Psoas muscle (tissue), 8 donors: ENCODE measurements around the gene IGF2BP1. TPM values are rescaled to one million over a fixed set of nuclear protein-coding genes. Genes with fewer than 3 reads are reported as not detected.

Experiments
- ATAC-seq, 4 donors: fragments of 200-7000 bp; cut with Tn5 transposase; one replicate each; pipeline ENCODE4 v1.9.1; 2020; ENCODE audit warnings: moderate library complexity in 3 of 4, mild to moderate bottlenecking in 2 of 4
- DNase-seq, 2 donors: peaks; one replicate each; pipeline ENCODE4 v3.0.0-alpha.2; 2020
- H3K27ac ChIP-seq: fragments of 200-600 bp; one replicate; pipeline ENCODE4 v1.8.0; 2022
- H3K27me3 ChIP-seq, 3 donors: fragments of 200-600 bp in 1 of 3; one replicate each; pipeline versions ENCODE4 v1.6.1 to v1.8.0; 2013 to 2022; ENCODE audit warnings: low read length in 2 of 3, mild to moderate bottlenecking in 2 of 3, moderate library complexity in 1 of 3; ENCODE audit not compliant: insufficient read depth in 3 of 3
- H3K36me3 ChIP-seq, 2 donors: fragments of 200-600 bp in 1 of 2; one replicate each; pipeline versions ENCODE4 v1.6.1 to v1.8.0; 2013 to 2022; ENCODE audit warnings: low read depth in 1 of 2, mild to moderate bottlenecking in 1 of 2, moderate library complexity in 1 of 2; ENCODE audit not compliant: insufficient read depth in 1 of 2
- H3K4me1 ChIP-seq: fragments of 200-600 bp; one replicate; pipeline ENCODE4 v1.8.0; 2022
- H3K4me3 ChIP-seq: fragments of 200-600 bp; one replicate; pipeline ENCODE4 v1.8.0; 2022; ENCODE audit warnings: mild to moderate bottlenecking
- H3K9me3 ChIP-seq: fragments of 200-600 bp; one replicate; pipeline ENCODE4 v1.8.0; 2022
- CTCF ChIP-seq: fragments of 200-600 bp; IDR thresholded peaks from one replicate; pipeline ENCODE4 v1.8.0; 2022; ENCODE audit warnings: antibody characterized with exemption
- WGBS, 3 donors: extraction: QIAGEN DNeasy Blood & Tissue Kit; methylation state at CpG; one replicate each; pipeline versions ENCODE4 v1.1.6 to v1.1.7; 2013; 5-methylcytosine and 5-hydroxymethylcytosine counted together
- intact Hi-C, 2 donors: fragments of 100-400 bp; cut with DNase I; formaldehyde crosslinking; loops; one replicate each; pipeline versions ENCODE4 v1.11.0 to v1.14.2; 2022
- polyA plus RNA-seq, 3 donors: library from polyadenylated mRNA; stranded (reverse); fragments of 200-250 nt; gene quantifications; one replicate each; pipeline ENCODE4 v1.2.3, GENCODE V29; 2013
- total RNA-seq, 4 donors: library from RNA; stranded (reverse); fragmentation: NEBNext Ultra II Directional in 2 of 4; extraction: Animal tissue kit (Norgen Biotek cat#: 25700) in 2 of 4; gene quantifications; one replicate each; pipeline versions ENCODE4 v1.2.1 to v1.2.4, GENCODE V29; 2021 to 2023
- donor health status: healthy with polysubstance abuse.
- donor health status: DM: no; HTN: no; CAD: no; lungs with moderate emphysema.
- donor health status: Bipolar disorder and iron deficiency.
- donor health status: healthy.
- donor health status: DM: yes; HTN: yes; CAD: no.
- donor health status: DM: no; HTN: no; CAD: no.
- donor health status: DM: no; HTN: no; CAD: no.
- donor health status: DM: yes; HTN: yes; CAD: no.

Gene IGF2BP1
- total and polyA plus RNA-seq, 7 donors = not detected

- no peaks in the 10 kb centered on the region for H3K36me3 ChIP-seq
- H3K27me3 ChIP-seq = peaks cover 0 to 6% (median 4%) of the 10 kb centered on the region in 3 donors
- no peak for ATAC-seq
- H3K4me1 ChIP-seq = no peaks in the 10 kb centered on the region
- no peak for DNase-seq
- no peak overlapping the region for H3K4me3 ChIP-seq
- intact Hi-C loops = no loop called here
- no peak for TF ChIP-seq CTCF
- H3K9me3 ChIP-seq = no peaks in the 10 kb centered on the region
- 69 to 74% (median 72%) methylated on average over 8 of the region's 8 CpGs for WGBS, 3 donors
- H3K27ac ChIP-seq = no peak overlapping the region
Observed at GRCh38 chr17:49104511-49105074, 107.4 kb downstream of the IGF2BP1 start.

Other genes starting within 250 kb of the IGF2BP1 start
- not detected for gene TTLL6, start 180.2 kb upstream of the IGF2BP1 start, total RNA-seq
- gene TTLL6, start 180.2 kb upstream of the IGF2BP1 start, polyA plus RNA-seq = under 1 TPM in 2 of 3 donors, not detected in 1; 0.03 to 0.05 TPM
- gene CALCOCO2, start 166.3 kb upstream of the IGF2BP1 start, total RNA-seq = 100 to 1,000 TPM; 169 to 212 (median 177) TPM
- 100 to 1,000 TPM in 1 of 3 donors, 10 to 100 TPM in 2; 87.2 to 183 (median 90.0) TPM for gene CALCOCO2, start 166.3 kb upstream of the IGF2BP1 start, polyA plus RNA-seq
- gene ATP5MC1, start 104.6 kb upstream of the IGF2BP1 start, total RNA-seq = 100 to 1,000 TPM; 179 to 321 (median 199) TPM
- gene ATP5MC1, start 104.6 kb upstream of the IGF2BP1 start, polyA plus RNA-seq = 1,000 to 10,000 TPM in 1 of 3 donors, 100 to 1,000 TPM in 2; 616 to 1,012 (median 815) TPM
- 10 to 100 TPM; 29.8 to 46.7 (median 34.8) TPM for gene UBE2Z, start 89.0 kb upstream of the IGF2BP1 start, total RNA-seq
- gene UBE2Z, start 89.0 kb upstream of the IGF2BP1 start, polyA plus RNA-seq = 10 to 100 TPM; 22.0 to 47.2 (median 36.5) TPM
- 10 to 100 TPM; 69.7 to 96.7 (median 75.0) TPM for gene SNF8, start 52.5 kb upstream of the IGF2BP1 start, total RNA-seq
- gene SNF8, start 52.5 kb upstream of the IGF2BP1 start, polyA plus RNA-seq = 100 to 1,000 TPM; 113 to 188 (median 149) TPM
- not detected for gene GIP, start 28.8 kb upstream of the IGF2BP1 start, total RNA-seq
- not detected for gene GIP, start 28.8 kb upstream of the IGF2BP1 start, polyA plus RNA-seq
- under 1 TPM in 1 of 4 donors, not detected in 3; 0.04 TPM for gene B4GALNT2, start 135.4 kb downstream of the IGF2BP1 start, total RNA-seq
- gene B4GALNT2, start 135.4 kb downstream of the IGF2BP1 start, polyA plus RNA-seq = under 1 TPM in 1 of 3 donors, not detected in 2; under 0.01 TPM
- gene GNGT2, start 213.2 kb downstream of the IGF2BP1 start, total RNA-seq = 1 to 10 TPM in 1 of 4 donors, under 1 TPM in 3; 0.39 to 2.0 (median 0.49) TPM
- gene GNGT2, start 213.2 kb downstream of the IGF2BP1 start, polyA plus RNA-seq = 1 to 10 TPM in 1 of 3 donors, under 1 TPM in 2; 0.32 to 1.3 (median 0.58) TPM
- 1 to 10 TPM; 1.9 to 3.8 (median 2.5) TPM for gene ABI3, start 213.3 kb downstream of the IGF2BP1 start, total RNA-seq
- 1 to 10 TPM; 1.1 to 2.9 (median 2.1) TPM for gene ABI3, start 213.3 kb downstream of the IGF2BP1 start, polyA plus RNA-seq
- 1 to 10 TPM in 3 of 4 donors, under 1 TPM in 1; 0.30 to 4.2 (median 1.7) TPM for gene PHOSPHO1, start 233.4 kb downstream of the IGF2BP1 start, total RNA-seq
- under 1 TPM; 0.59 to 0.70 (median 0.68) TPM for gene PHOSPHO1, start 233.4 kb downstream of the IGF2BP1 start, polyA plus RNA-seq